Measurements from ENCODE around the gene SCYGR3. TPM values are rescaled to one million over a fixed set of nuclear protein-coding genes. Genes with fewer than 3 reads are reported as not detected.

SCYGR3 gene
- polyA plus RNA-seq, 1 donor from 2014 or later: not detected

DNA sequence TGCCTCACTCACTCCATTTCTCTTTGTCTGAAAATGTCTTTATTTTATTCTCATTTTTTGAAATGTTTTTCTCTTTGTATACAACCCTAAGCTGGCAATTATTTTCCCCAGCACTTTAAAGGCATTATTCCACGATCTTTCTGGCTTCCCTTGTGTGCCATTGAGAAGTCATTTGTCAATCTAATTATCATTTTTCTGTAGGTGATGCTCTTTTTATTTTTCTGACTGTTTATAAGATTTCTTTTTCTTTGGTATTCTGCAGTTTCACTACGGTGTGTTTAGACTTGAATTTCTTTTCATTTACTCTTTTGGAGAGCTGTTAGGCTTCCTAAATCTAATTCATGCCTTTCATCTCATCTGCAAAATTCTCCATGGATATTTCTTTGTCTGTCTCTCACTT is 10.8 kb upstream of the SCYGR3 start:
- peaks cover 7% of the 10 kb centered on the region for H3F3A ChIP-seq (ENCODE audit: insufficient read depth, low read length, poor library complexity, severe bottlenecking)
- peak overlapping the region; percentile 48 for H3K4me2 ChIP-seq (ENCODE audit: low read length)
- peak overlapping the region; percentile 61 for H3K9ac ChIP-seq (ENCODE audit: low read length)
- H3K9me2 ChIP-seq (ENCODE audit: insufficient read depth, low read length): no peaks in the 10 kb centered on the region
- H3K27me3 ChIP-seq (ENCODE audit: insufficient read depth, low read depth, low read length): no peaks in the 10 kb centered on the region
- no peaks in the 10 kb centered on the region for H4K20me1 ChIP-seq (ENCODE audit: insufficient read depth)
- H3K27ac ChIP-seq (ENCODE audit: low read length): peak overlapping the region; percentile 96
- no peaks in the 10 kb centered on the region for H3K9me3 ChIP-seq (ENCODE audit: low read length)
- TF ChIP-seq, protein P1, sequence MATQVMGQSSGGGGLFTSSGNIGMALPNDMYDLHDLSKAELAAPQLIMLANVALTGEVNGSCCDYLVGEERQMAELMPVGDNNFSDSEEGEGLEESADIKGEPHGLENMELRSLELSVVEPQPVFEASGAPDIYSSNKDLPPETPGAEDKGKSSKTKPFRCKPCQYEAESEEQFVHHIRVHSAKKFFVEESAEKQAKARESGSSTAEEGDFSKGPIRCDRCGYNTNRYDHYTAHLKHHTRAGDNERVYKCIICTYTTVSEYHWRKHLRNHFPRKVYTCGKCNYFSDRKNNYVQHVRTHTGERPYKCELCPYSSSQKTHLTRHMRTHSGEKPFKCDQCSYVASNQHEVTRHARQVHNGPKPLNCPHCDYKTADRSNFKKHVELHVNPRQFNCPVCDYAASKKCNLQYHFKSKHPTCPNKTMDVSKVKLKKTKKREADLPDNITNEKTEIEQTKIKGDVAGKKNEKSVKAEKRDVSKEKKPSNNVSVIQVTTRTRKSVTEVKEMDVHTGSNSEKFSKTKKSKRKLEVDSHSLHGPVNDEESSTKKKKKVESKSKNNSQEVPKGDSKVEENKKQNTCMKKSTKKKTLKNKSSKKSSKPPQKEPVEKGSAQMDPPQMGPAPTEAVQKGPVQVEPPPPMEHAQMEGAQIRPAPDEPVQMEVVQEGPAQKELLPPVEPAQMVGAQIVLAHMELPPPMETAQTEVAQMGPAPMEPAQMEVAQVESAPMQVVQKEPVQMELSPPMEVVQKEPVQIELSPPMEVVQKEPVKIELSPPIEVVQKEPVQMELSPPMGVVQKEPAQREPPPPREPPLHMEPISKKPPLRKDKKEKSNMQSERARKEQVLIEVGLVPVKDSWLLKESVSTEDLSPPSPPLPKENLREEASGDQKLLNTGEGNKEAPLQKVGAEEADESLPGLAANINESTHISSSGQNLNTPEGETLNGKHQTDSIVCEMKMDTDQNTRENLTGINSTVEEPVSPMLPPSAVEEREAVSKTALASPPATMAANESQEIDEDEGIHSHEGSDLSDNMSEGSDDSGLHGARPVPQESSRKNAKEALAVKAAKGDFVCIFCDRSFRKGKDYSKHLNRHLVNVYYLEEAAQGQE (IDR thresholded peaks at IDR 0.05; ENCODE audit: borderline replicate concordance): peak; percentile 77
- peak; percentile 26 for TF ChIP-seq POLR2AphosphoS5 (IDR thresholded peaks at IDR 0.05)
- TF ChIP-seq EP300 (conservative IDR thresholded peaks at IDR 0.05; ENCODE audit: poor library complexity, severe bottlenecking): peak; percentile 53
- no peak for TF ChIP-seq RAD21 (conservative IDR thresholded peaks at IDR 0.05)
- H3K36me3 ChIP-seq (ENCODE audit: insufficient read depth, low read length): no peaks in the 10 kb centered on the region
- H3K4me3 ChIP-seq (ENCODE audit: low read length): peak overlapping the region; percentile 21
- no peak overlapping the region for H2AFZ ChIP-seq (ENCODE audit: low read depth, low read length)
- no peaks in the 10 kb centered on the region for H3K79me2 ChIP-seq (replicated peaks; ENCODE audit: insufficient read depth, low read length)

DNA sequence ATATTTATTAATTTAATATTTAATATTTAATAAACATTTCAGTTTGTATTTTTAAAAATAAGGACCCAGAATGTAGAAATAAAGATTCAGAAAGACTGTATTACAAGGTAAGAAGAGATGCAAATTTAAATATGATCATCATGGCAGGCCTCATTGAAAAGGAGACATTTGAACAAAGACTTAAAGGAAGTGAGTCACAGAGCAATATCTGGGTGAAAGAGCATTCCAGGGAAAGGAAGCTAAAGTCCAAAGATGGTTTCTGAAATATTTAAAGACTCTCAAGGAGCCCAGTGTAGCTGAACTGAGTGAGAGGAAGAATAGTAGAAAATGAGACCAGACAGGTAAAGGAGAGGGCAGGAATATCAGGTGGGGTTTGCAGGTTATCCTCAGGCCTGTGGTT is 8.6 kb upstream of the SCYGR3 start:
- H3K36me3 ChIP-seq (ENCODE audit: insufficient read depth, low read length): no peaks in the 10 kb centered on the region
- H3K4me3 ChIP-seq (ENCODE audit: low read length): no peak overlapping the region
- no peaks in the 10 kb centered on the region for H3K9me2 ChIP-seq (ENCODE audit: insufficient read depth, low read length)
- H3K9ac ChIP-seq (ENCODE audit: low read length): no peak overlapping the region
- no peaks in the 10 kb centered on the region for H3K79me2 ChIP-seq (replicated peaks; ENCODE audit: insufficient read depth, low read length)
- H3K9me3 ChIP-seq (ENCODE audit: low read length): no peaks in the 10 kb centered on the region
- H2AFZ ChIP-seq (ENCODE audit: low read depth, low read length): no peak overlapping the region
- H3F3A ChIP-seq (ENCODE audit: insufficient read depth, low read length, poor library complexity, severe bottlenecking): peaks cover 3% of the 10 kb centered on the region
- TF ChIP-seq MXI1 (conservative IDR thresholded peaks at IDR 0.05; ENCODE audit: poor library complexity, severe bottlenecking): no peak
- no peak for TF ChIP-seq EZH2 (IDR thresholded peaks at IDR 0.05; ENCODE audit: borderline replicate concordance, insufficient read depth, low read length, poor library complexity, severe bottlenecking)
- TF ChIP-seq TAF1 (IDR thresholded peaks at IDR 0.05; ENCODE audit: low read depth): no peak
- H4K20me1 ChIP-seq (ENCODE audit: insufficient read depth): no peaks in the 10 kb centered on the region
- H3K27ac ChIP-seq (ENCODE audit: low read length): peak overlapping the region; percentile 96
- no peaks in the 10 kb centered on the region for H3K27me3 ChIP-seq (ENCODE audit: insufficient read depth, low read depth, low read length)
- H3K4me2 ChIP-seq (ENCODE audit: low read length): no peak overlapping the region

DNA sequence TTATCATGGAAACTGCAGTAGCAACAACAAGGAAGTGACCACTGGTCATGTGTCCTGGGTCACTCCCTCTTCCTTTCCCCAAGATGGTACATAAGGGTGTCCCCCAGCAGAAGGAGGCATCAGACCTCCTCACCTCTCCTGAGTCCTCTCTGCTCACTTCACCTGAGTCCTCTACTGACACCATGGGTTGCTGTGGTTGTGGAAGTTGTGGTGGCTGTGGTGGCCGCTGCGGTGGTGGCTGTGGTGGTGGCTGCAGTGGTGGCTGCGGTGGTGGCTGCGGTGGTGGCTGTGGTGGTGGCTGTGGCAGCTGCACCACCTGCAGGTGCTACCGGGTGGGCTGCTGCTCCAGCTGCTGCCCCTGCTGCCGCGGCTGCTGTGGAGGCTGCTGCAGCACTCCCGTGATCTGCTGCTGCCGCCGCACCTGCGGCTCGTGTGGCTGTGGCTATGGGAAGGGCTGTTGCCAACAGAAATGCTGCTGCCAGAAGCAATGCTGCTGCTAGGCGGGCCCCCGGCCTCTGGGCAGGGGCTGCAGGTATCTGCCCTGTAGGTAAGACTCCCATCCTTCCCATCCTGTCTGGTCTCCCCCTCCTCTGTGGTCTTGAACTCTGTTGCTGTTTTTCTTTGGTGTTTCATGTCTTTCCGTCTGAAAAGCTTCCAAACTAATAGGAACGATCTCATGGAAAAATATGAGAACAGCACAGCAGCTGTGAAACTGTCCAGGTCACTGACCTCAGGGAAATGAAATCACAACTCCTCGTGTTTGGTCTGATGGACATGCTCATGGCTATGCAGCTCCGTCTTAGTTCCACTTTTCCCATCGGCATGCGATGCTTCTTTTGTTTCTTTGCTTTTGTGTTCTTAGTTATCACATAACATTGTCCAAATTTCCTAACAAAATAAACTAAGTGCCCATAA is 2.9 kb upstream of the SCYGR3 start, which contains the start of gene SCYGR4:
TSS of gene SCYGR4 (plus strand) at position 183 of the 915 bp plus-strand sequence. CDS start at position 183, 0 bp downstream.
- no peaks in the 10 kb centered on the region for H3K79me2 ChIP-seq (replicated peaks; ENCODE audit: insufficient read depth, low read length)
- no peaks in the 10 kb centered on the region for H3K9me2 ChIP-seq (ENCODE audit: insufficient read depth, low read length)
- no peaks in the 10 kb centered on the region for H3K36me3 ChIP-seq (ENCODE audit: insufficient read depth, low read length)
- no peaks in the 10 kb centered on the region for H4K20me1 ChIP-seq (ENCODE audit: insufficient read depth)
- no peak within 1 kb of the TSS for H3K4me2 ChIP-seq (ENCODE audit: low read length)
- no peak within 1 kb of the TSS for H3K9ac ChIP-seq (ENCODE audit: low read length)
- TF ChIP-seq, protein P2, sequence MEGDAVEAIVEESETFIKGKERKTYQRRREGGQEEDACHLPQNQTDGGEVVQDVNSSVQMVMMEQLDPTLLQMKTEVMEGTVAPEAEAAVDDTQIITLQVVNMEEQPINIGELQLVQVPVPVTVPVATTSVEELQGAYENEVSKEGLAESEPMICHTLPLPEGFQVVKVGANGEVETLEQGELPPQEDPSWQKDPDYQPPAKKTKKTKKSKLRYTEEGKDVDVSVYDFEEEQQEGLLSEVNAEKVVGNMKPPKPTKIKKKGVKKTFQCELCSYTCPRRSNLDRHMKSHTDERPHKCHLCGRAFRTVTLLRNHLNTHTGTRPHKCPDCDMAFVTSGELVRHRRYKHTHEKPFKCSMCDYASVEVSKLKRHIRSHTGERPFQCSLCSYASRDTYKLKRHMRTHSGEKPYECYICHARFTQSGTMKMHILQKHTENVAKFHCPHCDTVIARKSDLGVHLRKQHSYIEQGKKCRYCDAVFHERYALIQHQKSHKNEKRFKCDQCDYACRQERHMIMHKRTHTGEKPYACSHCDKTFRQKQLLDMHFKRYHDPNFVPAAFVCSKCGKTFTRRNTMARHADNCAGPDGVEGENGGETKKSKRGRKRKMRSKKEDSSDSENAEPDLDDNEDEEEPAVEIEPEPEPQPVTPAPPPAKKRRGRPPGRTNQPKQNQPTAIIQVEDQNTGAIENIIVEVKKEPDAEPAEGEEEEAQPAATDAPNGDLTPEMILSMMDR (IDR thresholded peaks at IDR 0.05; ENCODE audit: poor library complexity, severe bottlenecking): no peak
- TF ChIP-seq POLR2AphosphoS5 (IDR thresholded peaks at IDR 0.05) (no peak), RAD21 (conservative IDR thresholded peaks at IDR 0.05) (no peak), SMC3 (conservative IDR thresholded peaks at IDR 0.05; ENCODE audit: poor library complexity) (no peak), TAF1 (IDR thresholded peaks at IDR 0.05; ENCODE audit: low read depth) (no peak), EP300 (conservative IDR thresholded peaks at IDR 0.05; ENCODE audit: poor library complexity, severe bottlenecking) (no peak), MXI1 (conservative IDR thresholded peaks at IDR 0.05; ENCODE audit: poor library complexity, severe bottlenecking) (no peak), EZH2 (IDR thresholded peaks at IDR 0.05; ENCODE audit: borderline replicate concordance, insufficient read depth, low read length, poor library complexity, severe bottlenecking) (no peak)
- TF ChIP-seq, protein P1 (IDR thresholded peaks at IDR 0.05; ENCODE audit: borderline replicate concordance): no peak
- H3K4me3 ChIP-seq (ENCODE audit: low read length): no peak within 1 kb of the TSS
- H3F3A ChIP-seq (ENCODE audit: insufficient read depth, low read length, poor library complexity, severe bottlenecking): no peaks in the 10 kb centered on the region
- H2AFZ ChIP-seq (ENCODE audit: low read depth, low read length): no peak within 1 kb of the TSS
- H3K27ac ChIP-seq (ENCODE audit: low read length): no peak within 1 kb of the TSS
- no peaks in the 10 kb centered on the region for H3K9me3 ChIP-seq (ENCODE audit: low read length)
- H3K27me3 ChIP-seq (ENCODE audit: insufficient read depth, low read depth, low read length): no peaks in the 10 kb centered on the region
